HEK293 (cell line): Measurements from ENCODE around the gene ETV6.

Experiments
- CTCF ChIA-PET: fragments of 350-600 bp; formaldehyde crosslinking; extraction: SDS; loops from one replicate; lab custom pipeline; 2021; ENCODE audit warnings: antibody characterized with exemption; lab: Yijun Ruan, JAX
- POLR2A ChIA-PET: fragments of 300-600 bp; formaldehyde crosslinking; extraction: SDS; loops from one replicate; lab custom pipeline; 2020; ENCODE audit warnings: antibody characterized with exemption, inconsistent platforms; lab: Yijun Ruan, JAX
- H3K27ac ChIP-seq: fragments of 200-500 bp; sonication (Bioruptor generic); 2 replicates; pipeline ENCODE4 v1.5.1; 2014; ENCODE audit warnings: low read depth, low read length, control low read depth, inconsistent platforms; ENCODE audit errors: extremely low read depth
- H3K36me3 ChIP-seq, 2 experiments: fragments of 200-500 bp in 1 of 2; sonication (Bioruptor generic) in 1 of 2; 1 replicate in 1 of 2; 2 replicates in 1 of 2; pipeline ENCODE4 v1.5.1; 2014 to 2017; ENCODE audit warnings: inconsistent platforms in 2 of 2, low read length in 2 of 2; ENCODE audit not compliant: control insufficient read depth in 2 of 2, insufficient read depth in 1 of 2
- H3K4me1 ChIP-seq: fragments of 200-500 bp; sonication (Bioruptor generic); 2 replicates; pipeline ENCODE4 v1.5.1; 2014; ENCODE audit warnings: mild to moderate bottlenecking, low read length, inconsistent platforms; ENCODE audit not compliant: control insufficient read depth, insufficient read depth
- H3K4me3 ChIP-seq: 2 replicates; pipeline ENCODE4 v1.5.1; 2011; ENCODE audit warnings: low read depth, mild to moderate bottlenecking, control low read depth, low read length, moderate library complexity
- H3K9me3 ChIP-seq: fragments of 200-500 bp; sonication (Bioruptor generic); 2 replicates; pipeline ENCODE4 v1.5.1; 2014; ENCODE audit warnings: low read depth, low read length, inconsistent platforms; ENCODE audit not compliant: control insufficient read depth, insufficient read depth
- GLI2 ChIP-seq: fragments of 450-650 bp; formaldehyde crosslinking; IDR thresholded peaks from 2 replicates; pipeline ENCODE4; 2017; ENCODE audit warnings: missing biosample characterization, missing genetic modification characterization, low read depth, borderline replicate concordance
- KLF16 ChIP-seq: fragments of 450-650 bp; formaldehyde crosslinking; IDR thresholded peaks from 2 replicates; pipeline ENCODE4 v1.5.1; 2017; ENCODE audit warnings: missing biosample characterization, missing genetic modification characterization
- MZF1 ChIP-seq: fragments of 450-650 bp; formaldehyde crosslinking; IDR thresholded peaks from 2 replicates; pipeline ENCODE4 v1.5.1; 2017; ENCODE audit warnings: missing biosample characterization, missing genetic modification characterization, borderline replicate concordance
- OVOL3 ChIP-seq: fragments of 450-650 bp; formaldehyde crosslinking; IDR thresholded peaks from 2 replicates; pipeline ENCODE4 v1.5.1; 2016; ENCODE audit warnings: missing biosample characterization, missing genetic modification characterization
- SALL2 ChIP-seq: fragments of 450-650 bp; formaldehyde crosslinking; IDR thresholded peaks from 2 replicates; pipeline ENCODE4 v1.5.0; 2017; ENCODE audit warnings: missing biosample characterization, mild to moderate bottlenecking, missing genetic modification characterization, borderline replicate concordance
- SP2 ChIP-seq: fragments of 450-650 bp; formaldehyde crosslinking; IDR thresholded peaks from 2 replicates; pipeline ENCODE4 v1.5.1; 2016; ENCODE audit warnings: missing biosample characterization, missing genetic modification characterization
- SP3 ChIP-seq: fragments of 450-650 bp; formaldehyde crosslinking; IDR thresholded peaks from 2 replicates; pipeline ENCODE4 v1.5.1; 2016; ENCODE audit warnings: missing biosample characterization, missing genetic modification characterization
- TCF7L2 ChIP-seq: IDR thresholded peaks from 2 replicates; pipeline ENCODE4 v1.6.1; 2011; ENCODE audit warnings: low read depth, mild to moderate bottlenecking, inconsistent platforms, low read length, moderate library complexity, borderline replicate concordance
- ZFP37 ChIP-seq: fragments of 450-650 bp; formaldehyde crosslinking; IDR thresholded peaks from 2 replicates; pipeline ENCODE4 v1.5.1; 2016; ENCODE audit warnings: missing biosample characterization, missing genetic modification characterization
- ZNF114 ChIP-seq: fragments of 450-650 bp; formaldehyde crosslinking; IDR thresholded peaks from 2 replicates; pipeline ENCODE4 v1.5.0; 2017; ENCODE audit warnings: missing biosample characterization, missing genetic modification characterization
- ZNF157 ChIP-seq: fragments of 450-650 bp; formaldehyde crosslinking; IDR thresholded peaks from 2 replicates; pipeline ENCODE4 v1.5.1; 2016; ENCODE audit warnings: missing biosample characterization, missing genetic modification characterization
- ZNF2 ChIP-seq: fragments of 450-650 bp; formaldehyde crosslinking; IDR thresholded peaks from 2 replicates; pipeline ENCODE4 v1.5.1; 2016; ENCODE audit warnings: missing biosample characterization, missing genetic modification characterization
- ZNF223 ChIP-seq: fragments of 450-650 bp; formaldehyde crosslinking; IDR thresholded peaks from 2 replicates; pipeline ENCODE4 v1.5.1; 2016; ENCODE audit warnings: missing biosample characterization, missing genetic modification characterization
- ZNF341 ChIP-seq: fragments of 450-650 bp; formaldehyde crosslinking; IDR thresholded peaks from 2 replicates; pipeline ENCODE4; 2016; ENCODE audit warnings: low read depth, missing biosample characterization, missing genetic modification characterization
- ZNF350 ChIP-seq: fragments of 450-650 bp; formaldehyde crosslinking; IDR thresholded peaks from 2 replicates; pipeline ENCODE4 v1.5.0; 2017; ENCODE audit warnings: missing biosample characterization, mild to moderate bottlenecking, missing genetic modification characterization
- ZNF548 ChIP-seq: fragments of 450-650 bp; formaldehyde crosslinking; IDR thresholded peaks from 2 replicates; pipeline ENCODE4 v1.5.1; 2016; ENCODE audit warnings: missing biosample characterization, missing genetic modification characterization
- ZNF558 ChIP-seq: fragments of 450-650 bp; formaldehyde crosslinking; IDR thresholded peaks from 2 replicates; pipeline ENCODE4 v1.5.1; 2016; ENCODE audit warnings: missing biosample characterization, missing genetic modification characterization
- ZNF670 ChIP-seq: fragments of 450-650 bp; formaldehyde crosslinking; IDR thresholded peaks from 2 replicates; pipeline ENCODE4 v1.5.1; 2016; ENCODE audit warnings: missing biosample characterization, missing genetic modification characterization, low read depth
- ZNF692 ChIP-seq: fragments of 450-650 bp; formaldehyde crosslinking; IDR thresholded peaks from 2 replicates; pipeline ENCODE4 v1.5.1; 2016; ENCODE audit warnings: missing biosample characterization, missing genetic modification characterization
- ZNF707 ChIP-seq: fragments of 450-650 bp; formaldehyde crosslinking; IDR thresholded peaks from 2 replicates; pipeline ENCODE4 v1.5.1; 2016; ENCODE audit warnings: missing biosample characterization, missing genetic modification characterization
- ZNF791 ChIP-seq: fragments of 450-650 bp; formaldehyde crosslinking; IDR thresholded peaks from 2 replicates; pipeline ENCODE4 v1.5.1; 2016; ENCODE audit warnings: missing biosample characterization, missing genetic modification characterization
- ZSCAN23 ChIP-seq: fragments of 450-650 bp; formaldehyde crosslinking; IDR thresholded peaks from 2 replicates; pipeline ENCODE4 v1.5.1; 2016; ENCODE audit warnings: missing biosample characterization, missing genetic modification characterization
- ZXDB ChIP-seq: fragments of 450-650 bp; formaldehyde crosslinking; IDR thresholded peaks from 2 replicates; pipeline ENCODE4 v1.5.1; 2016; ENCODE audit warnings: missing biosample characterization, missing genetic modification characterization
- TF ChIP-seq, protein P1 (sequence below): fragments of 450-650 bp; formaldehyde crosslinking; conservative IDR thresholded peaks from 2 replicates; pipeline ENCODE4 v1.5.1; 2016; ENCODE audit warnings: low read depth, missing biosample characterization, missing genetic modification characterization
- TF ChIP-seq, protein P2 (sequence below): fragments of 450-650 bp; formaldehyde crosslinking; IDR thresholded peaks from 2 replicates; pipeline ENCODE4 v1.5.1; 2017; ENCODE audit warnings: missing biosample characterization, mild to moderate bottlenecking, missing genetic modification characterization, moderate library complexity
- TF ChIP-seq, protein P3 (sequence below): fragments of 450-650 bp; formaldehyde crosslinking; optimal IDR thresholded peaks from 2 replicates; pipeline ENCODE3; 2016; ENCODE audit warnings: missing biosample characterization, mild to moderate bottlenecking, missing genetic modification characterization

Gene ETV6

GRCh38 chr12:11642785-11643184 lies 6.7 kb upstream of the ETV6 start (continued):
- TF ChIP-seq, protein P1, sequence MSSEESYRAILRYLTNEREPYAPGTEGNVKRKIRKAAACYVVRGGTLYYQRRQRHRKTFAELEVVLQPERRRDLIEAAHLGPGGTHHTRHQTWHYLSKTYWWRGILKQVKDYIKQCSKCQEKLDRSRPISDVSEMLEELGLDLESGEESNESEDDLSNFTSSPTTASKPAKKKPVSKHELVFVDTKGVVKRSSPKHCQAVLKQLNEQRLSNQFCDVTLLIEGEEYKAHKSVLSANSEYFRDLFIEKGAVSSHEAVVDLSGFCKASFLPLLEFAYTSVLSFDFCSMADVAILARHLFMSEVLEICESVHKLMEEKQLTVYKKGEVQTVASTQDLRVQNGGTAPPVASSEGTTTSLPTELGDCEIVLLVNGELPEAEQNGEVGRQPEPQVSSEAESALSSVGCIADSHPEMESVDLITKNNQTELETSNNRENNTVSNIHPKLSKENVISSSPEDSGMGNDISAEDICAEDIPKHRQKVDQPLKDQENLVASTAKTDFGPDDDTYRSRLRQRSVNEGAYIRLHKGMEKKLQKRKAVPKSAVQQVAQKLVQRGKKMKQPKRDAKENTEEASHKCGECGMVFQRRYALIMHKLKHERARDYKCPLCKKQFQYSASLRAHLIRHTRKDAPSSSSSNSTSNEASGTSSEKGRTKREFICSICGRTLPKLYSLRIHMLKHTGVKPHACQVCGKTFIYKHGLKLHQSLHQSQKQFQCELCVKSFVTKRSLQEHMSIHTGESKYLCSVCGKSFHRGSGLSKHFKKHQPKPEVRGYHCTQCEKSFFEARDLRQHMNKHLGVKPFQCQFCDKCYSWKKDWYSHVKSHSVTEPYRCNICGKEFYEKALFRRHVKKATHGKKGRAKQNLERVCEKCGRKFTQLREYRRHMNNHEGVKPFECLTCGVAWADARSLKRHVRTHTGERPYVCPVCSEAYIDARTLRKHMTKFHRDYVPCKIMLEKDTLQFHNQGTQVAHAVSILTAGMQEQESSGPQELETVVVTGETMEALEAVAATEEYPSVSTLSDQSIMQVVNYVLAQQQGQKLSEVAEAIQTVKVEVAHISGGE (tag by site-specific recombination) = no peak
- TF ChIP-seq ZNF223 (tag by site-specific recombination) (no peak), ZNF114 (tag by site-specific recombination) (no peak), ZNF791 (tag by site-specific recombination) (no peak), SALL2 (tag by site-specific recombination) (no peak), ZFP37 (no peak), ZSCAN23 (tag by site-specific recombination) (no peak), ZNF707 (tag by site-specific recombination) (no peak), ZNF670 (tag by site-specific recombination) (no peak)
- TF ChIP-seq, all 188 proteins: peak for 0

GRCh38 chr12:11645391-11645790 lies 4.1 kb upstream of the ETV6 start:
- peak; percentile 99 for TF ChIP-seq ZNF558 (tag by site-specific recombination)
- TF ChIP-seq TCF7L2 = no peak
- H3K9me3 ChIP-seq = no peaks in the 10 kb centered on the region
- H3K4me3 ChIP-seq = no peak overlapping the region
- ChIA-PET CTCF (no interaction called here), POLR2A (no interaction called here)
- H3K27ac ChIP-seq = no peak overlapping the region
- no peaks in the 10 kb centered on the region for H3K36me3 ChIP-seq
- H3K4me1 ChIP-seq = no peaks in the 10 kb centered on the region

DNA sequence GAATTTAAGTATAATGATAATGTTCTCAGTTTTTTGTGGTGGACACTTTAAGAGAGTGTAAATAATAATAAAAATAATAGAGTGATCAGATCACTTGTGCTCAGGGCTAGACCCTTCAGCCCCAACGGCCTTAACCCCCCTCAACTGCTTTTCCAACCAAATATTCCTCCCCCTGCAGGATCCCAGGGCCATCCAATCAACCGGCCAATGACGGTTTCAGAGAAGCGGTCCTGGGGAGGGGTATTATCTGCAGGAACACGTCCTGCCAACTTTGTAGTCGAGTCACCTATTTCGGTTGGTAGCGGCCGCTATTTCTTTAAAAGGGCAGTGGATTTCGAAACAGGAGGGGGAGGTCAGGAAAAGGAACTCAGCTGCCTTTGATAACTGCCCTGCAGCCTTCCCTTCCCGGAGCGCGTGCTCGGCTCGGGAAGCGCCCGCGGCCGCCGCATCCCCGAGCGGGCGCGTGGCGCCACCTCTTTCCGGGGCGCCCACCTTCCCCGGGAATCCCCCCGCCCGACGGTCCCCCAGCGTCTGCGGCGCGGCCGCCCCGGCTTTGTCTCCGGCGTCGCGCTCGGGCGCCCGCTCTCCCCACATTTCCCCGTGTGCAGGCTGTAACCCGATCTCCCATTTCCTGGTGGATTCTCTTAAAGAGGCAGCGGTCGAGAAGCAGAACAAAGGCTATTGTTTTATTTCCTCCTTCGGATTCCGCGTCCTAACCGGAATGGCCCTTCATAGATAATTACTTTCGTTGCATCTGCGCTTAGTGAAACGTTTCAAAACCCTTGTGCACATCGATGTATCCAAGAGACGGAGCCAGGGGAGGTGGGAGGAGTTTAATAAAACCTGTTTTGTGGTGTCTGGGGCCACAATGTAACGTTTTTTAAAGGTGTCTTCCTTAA lies 711 bp upstream of the ETV6 start:
- Histone ChIP-seq H3K27ac (peak overlapping the region; percentile 97), H3K4me1 (peaks cover 4% of the 10 kb centered on the region; the same call in 1 of the 2 replicates), H3K9me3 (no peaks in the 10 kb centered on the region), H3K4me3 (peak overlapping the region; percentile 90), H3K36me3 (no peaks in the 10 kb centered on the region)
- POLR2A ChIA-PET = interaction anchor here (0.6 to 1.8 kb wide), 3 partner anchors 20 to 708 kb away, joined by 3 to 6 read pairs (median 4); partner anchors contain the start of gene BORCS5
- CTCF ChIA-PET = no interaction called here
- TF ChIP-seq GLI2 (tag by site-specific recombination) (no peak), OVOL3 (tag by site-specific recombination) (no peak), ZNF692 (tag by site-specific recombination) (peak; percentile 99), ZNF157 (tag by site-specific recombination) (no peak), ZNF341 (peak; percentile 99), ZNF350 (no peak), MZF1 (tag by site-specific recombination) (no peak), ZNF2 (tag by site-specific recombination) (peak; percentile 26; the same call in 1 of the 2 replicates), KLF16 (tag by site-specific recombination) (no peak), ZXDB (tag by site-specific recombination) (0 out of 2 replicates have a peak, but pooled peaks have one; percentile 17), ZNF548 (no peak), SP3 (no peak), SP2 (tag by site-specific recombination) (no peak; the same call in 1 of the 2 replicates)
- TF ChIP-seq, protein P2, sequence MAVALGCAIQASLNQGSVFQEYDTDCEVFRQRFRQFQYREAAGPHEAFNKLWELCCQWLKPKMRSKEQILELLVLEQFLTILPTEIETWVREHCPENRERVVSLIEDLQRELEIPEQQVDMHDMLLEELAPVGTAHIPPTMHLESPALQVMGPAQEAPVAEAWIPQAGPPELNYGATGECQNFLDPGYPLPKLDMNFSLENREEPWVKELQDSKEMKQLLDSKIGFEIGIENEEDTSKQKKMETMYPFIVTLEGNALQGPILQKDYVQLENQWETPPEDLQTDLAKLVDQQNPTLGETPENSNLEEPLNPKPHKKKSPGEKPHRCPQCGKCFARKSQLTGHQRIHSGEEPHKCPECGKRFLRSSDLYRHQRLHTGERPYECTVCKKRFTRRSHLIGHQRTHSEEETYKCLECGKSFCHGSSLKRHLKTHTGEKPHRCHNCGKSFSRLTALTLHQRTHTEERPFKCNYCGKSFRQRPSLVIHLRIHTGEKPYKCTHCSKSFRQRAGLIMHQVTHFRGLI (tag by site-specific recombination) = no peak
- TF ChIP-seq, protein P3, sequence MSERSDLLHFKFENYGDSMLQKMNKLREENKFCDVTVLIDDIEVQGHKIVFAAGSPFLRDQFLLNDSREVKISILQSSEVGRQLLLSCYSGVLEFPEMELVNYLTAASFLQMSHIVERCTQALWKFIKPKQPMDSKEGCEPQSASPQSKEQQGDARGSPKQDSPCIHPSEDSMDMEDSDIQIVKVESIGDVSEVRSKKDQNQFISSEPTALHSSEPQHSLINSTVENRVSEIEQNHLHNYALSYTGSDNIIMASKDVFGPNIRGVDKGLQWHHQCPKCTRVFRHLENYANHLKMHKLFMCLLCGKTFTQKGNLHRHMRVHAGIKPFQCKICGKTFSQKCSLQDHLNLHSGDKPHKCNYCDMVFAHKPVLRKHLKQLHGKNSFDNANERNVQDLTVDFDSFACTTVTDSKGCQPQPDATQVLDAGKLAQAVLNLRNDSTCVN (tag by site-specific recombination) = peak; percentile 79
